GM19238 (cell line): ENCODE measurements around the gene SSMEM1.
A peak's percentile ranks its signal among the peaks of the same experiment; 100 is the strongest.
"Not testable (repeated sequence)": the region's sequence is repeated elsewhere in the genome, so short reads cannot be mapped to it uniquely, and the experiment has no call there.

ENCODE experiments used
- DNase-seq: peaks from one replicate; pipeline ENCODE4 v3.0.0; 2011; ENCODE audit warnings: low spot score; ENCODE audit not compliant: insufficient read length

SSMEM1 gene

GRCh38 chr7:130207642-130208041 lies at the start of gene SSMEM1:
Gene SSMEM1, plus strand, starts transcription at chr7:130207860. Its CDS starts 51 bp downstream, at chr7:130207911.
- no peak for DNase-seq

GRCh38 chr7:130160023-130160422 lies 47.6 kb upstream of the SSMEM1 start:
- no peak for DNase-seq

GRCh38 chr7:130160455-130160854 lies 47.2 kb upstream of the SSMEM1 start:
- no peak for DNase-seq

GRCh38 chr7:130162196-130162595 lies 45.5 kb upstream of the SSMEM1 start:
- no peak for DNase-seq

- DNase-seq: no peak
Observed at GRCh38 chr7:130174237-130174959, 33.3 kb upstream of the SSMEM1 start.

- DNase-seq: no peak
Observed at GRCh38 chr7:130178251-130178650, 29.4 kb upstream of the SSMEM1 start.

- DNase-seq: no peak
Observed at GRCh38 chr7:130179631-130180030, 28.0 kb upstream of the SSMEM1 start.

GRCh38 chr7:130180571-130181262 lies 26.9 kb upstream of the SSMEM1 start:
- DNase-seq: no peak

GRCh38 chr7:130181263-130181605 lies 26.4 kb upstream of the SSMEM1 start:
- no peak for DNase-seq

- DNase-seq: no peak
Observed at GRCh38 chr7:130182990-130183389, 24.7 kb upstream of the SSMEM1 start.

GRCh38 chr7:130184349-130184748 lies 23.3 kb upstream of the SSMEM1 start:
- not testable (repeated sequence) for DNase-seq

- DNase-seq: no peak
Observed at GRCh38 chr7:130187360-130187759, 20.3 kb upstream of the SSMEM1 start.

- no peak for DNase-seq
Observed at GRCh38 chr7:130189343-130189742, 18.3 kb upstream of the SSMEM1 start.

- no peak for DNase-seq
Observed at GRCh38 chr7:130191791-130192190, 15.9 kb upstream of the SSMEM1 start.

- DNase-seq: no peak
Observed at GRCh38 chr7:130195396-130195795, 12.3 kb upstream of the SSMEM1 start.

GRCh38 chr7:130196476-130196875 lies 11.2 kb upstream of the SSMEM1 start:
- no peak for DNase-seq

GRCh38 chr7:130197094-130197493 lies 10.6 kb upstream of the SSMEM1 start:
- DNase-seq: no peak

- DNase-seq: no peak
Observed at GRCh38 chr7:130201796-130202195, 5.9 kb upstream of the SSMEM1 start.

- DNase-seq: peak; percentile 90
Observed at GRCh38 chr7:130205084-130205947, 2.3 kb upstream of the SSMEM1 start, which contains the start of gene TMEM209. Gene TMEM209, minus strand, starts transcription at chr7:130205406. Its CDS starts 31 bp downstream, at chr7:130205375.

- no peak for DNase-seq
Observed at GRCh38 chr7:130207033-130207432, 627 bp upstream of the SSMEM1 start.

- no peak for DNase-seq
Observed at GRCh38 chr7:130208516-130208915, 856 bp downstream of the SSMEM1 start.
